AG04450 (cell line): ENCODE measurements around the gene HOXA13. TPM values are rescaled to one million over a fixed set of nuclear protein-coding genes. Genes with fewer than 3 reads are reported as not detected.

Experiments
- CTCF ChIA-PET: fragments of 300-600, 350-600 bp; formaldehyde crosslinking; extraction: SDS; loops from one replicate; lab custom pipeline; 2022; ENCODE audit warnings: antibody characterized with exemption, inconsistent platforms; lab: Charles Lee
- POLR2A ChIA-PET: fragments of 350-600 bp; formaldehyde crosslinking; extraction: SDS; loops from one replicate; lab custom pipeline; 2021; ENCODE audit warnings: antibody characterized with exemption, inconsistent platforms; lab: Yijun Ruan, JAX
- DNase-seq: peaks from one replicate; pipeline ENCODE4 v3.0.0-alpha.2; 2011; ENCODE audit warnings: low read depth, low spot score
- H3K27ac ChIP-seq: one replicate; pipeline ENCODE4 v1.5.1; 2012; ENCODE audit warnings: low read depth, low read length, control low read depth
- H3K27me3 ChIP-seq: one replicate; pipeline ENCODE4 v1.6.0; 2012; ENCODE audit warnings: low read length; ENCODE audit not compliant: control insufficient read depth, insufficient read depth
- H3K4me3 ChIP-seq: 2 replicates; pipeline ENCODE4 v1.5.1; 2011; ENCODE audit warnings: mild to moderate bottlenecking, low read depth, low read length, control low read depth
- H3K9me3 ChIP-seq: 2 replicates; pipeline ENCODE4 v1.5.1; 2012; ENCODE audit warnings: low read length; ENCODE audit not compliant: control insufficient read depth, insufficient read depth
- polyA plus RNA-seq: library from polyadenylated mRNA; depleted of rRNA; stranded (reverse); fragments of >200 nt; gene quantifications from 2 replicates; pipeline ENCODE4 v1.2.3, GENCODE V29; 2011
- TF ChIP-seq, protein P1 (sequence below): IDR thresholded peaks from 2 replicates; pipeline ENCODE4 v1.5.1; 2011; ENCODE audit warnings: low read depth, low read length, control low read depth, inconsistent platforms

Gene HOXA13
- polyA plus RNA-seq, 1 experiment = not detected

- TF ChIP-seq, protein P1, sequence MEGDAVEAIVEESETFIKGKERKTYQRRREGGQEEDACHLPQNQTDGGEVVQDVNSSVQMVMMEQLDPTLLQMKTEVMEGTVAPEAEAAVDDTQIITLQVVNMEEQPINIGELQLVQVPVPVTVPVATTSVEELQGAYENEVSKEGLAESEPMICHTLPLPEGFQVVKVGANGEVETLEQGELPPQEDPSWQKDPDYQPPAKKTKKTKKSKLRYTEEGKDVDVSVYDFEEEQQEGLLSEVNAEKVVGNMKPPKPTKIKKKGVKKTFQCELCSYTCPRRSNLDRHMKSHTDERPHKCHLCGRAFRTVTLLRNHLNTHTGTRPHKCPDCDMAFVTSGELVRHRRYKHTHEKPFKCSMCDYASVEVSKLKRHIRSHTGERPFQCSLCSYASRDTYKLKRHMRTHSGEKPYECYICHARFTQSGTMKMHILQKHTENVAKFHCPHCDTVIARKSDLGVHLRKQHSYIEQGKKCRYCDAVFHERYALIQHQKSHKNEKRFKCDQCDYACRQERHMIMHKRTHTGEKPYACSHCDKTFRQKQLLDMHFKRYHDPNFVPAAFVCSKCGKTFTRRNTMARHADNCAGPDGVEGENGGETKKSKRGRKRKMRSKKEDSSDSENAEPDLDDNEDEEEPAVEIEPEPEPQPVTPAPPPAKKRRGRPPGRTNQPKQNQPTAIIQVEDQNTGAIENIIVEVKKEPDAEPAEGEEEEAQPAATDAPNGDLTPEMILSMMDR = no peak
- DNase-seq = no peak
- ChIA-PET CTCF (interaction anchor here (0.5 to 3.4 kb wide), 5 partner anchors 8 to 1920 kb away, joined by 3 to 25 read pairs (median 6); no protein-coding TSS in a partner anchor), POLR2A (no interaction called here)
- Histone ChIP-seq H3K27ac (no peak overlapping the region), H3K27me3 (peaks cover 91% of the 10 kb centered on the region), H3K9me3 (peaks cover 20% of the 10 kb centered on the region; the same call in 1 of the 2 replicates), H3K4me3 (no peak overlapping the region)
Observed at GRCh38 chr7:27171637-27172314, 28.1 kb downstream of the HOXA13 start.

DNA sequence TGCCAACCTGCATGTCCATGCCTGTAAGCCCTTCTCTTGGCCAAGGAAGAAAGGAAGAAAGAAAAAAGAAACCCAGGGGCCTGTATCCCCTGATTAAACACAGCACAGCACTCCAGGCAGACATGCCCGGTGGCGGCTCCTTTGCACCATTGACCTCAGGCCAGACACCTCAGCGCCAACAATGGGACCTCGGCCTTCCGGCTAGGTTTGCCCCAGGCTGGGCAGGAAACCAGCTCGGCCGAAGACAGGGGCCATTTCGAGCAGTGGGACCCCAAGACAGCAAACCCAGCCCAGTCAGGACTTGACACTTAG, 28.6 kb downstream of the HOXA13 start:
- DNase-seq = no peak
- H3K4me3 ChIP-seq = no peak overlapping the region
- H3K27me3 ChIP-seq = peaks cover 92% of the 10 kb centered on the region
- no peak overlapping the region for H3K27ac ChIP-seq
- TF ChIP-seq, protein P1 = no peak
- ChIA-PET POLR2A (no interaction called here), CTCF (interaction anchor here (1.2 to 3.4 kb wide), 4 partner anchors 8 to 1279 kb away, joined by 5 to 25 read pairs (median 7); no protein-coding TSS in a partner anchor)
- peaks cover 24% of the 10 kb centered on the region; the same call in 1 of the 2 replicates for H3K9me3 ChIP-seq

DNA sequence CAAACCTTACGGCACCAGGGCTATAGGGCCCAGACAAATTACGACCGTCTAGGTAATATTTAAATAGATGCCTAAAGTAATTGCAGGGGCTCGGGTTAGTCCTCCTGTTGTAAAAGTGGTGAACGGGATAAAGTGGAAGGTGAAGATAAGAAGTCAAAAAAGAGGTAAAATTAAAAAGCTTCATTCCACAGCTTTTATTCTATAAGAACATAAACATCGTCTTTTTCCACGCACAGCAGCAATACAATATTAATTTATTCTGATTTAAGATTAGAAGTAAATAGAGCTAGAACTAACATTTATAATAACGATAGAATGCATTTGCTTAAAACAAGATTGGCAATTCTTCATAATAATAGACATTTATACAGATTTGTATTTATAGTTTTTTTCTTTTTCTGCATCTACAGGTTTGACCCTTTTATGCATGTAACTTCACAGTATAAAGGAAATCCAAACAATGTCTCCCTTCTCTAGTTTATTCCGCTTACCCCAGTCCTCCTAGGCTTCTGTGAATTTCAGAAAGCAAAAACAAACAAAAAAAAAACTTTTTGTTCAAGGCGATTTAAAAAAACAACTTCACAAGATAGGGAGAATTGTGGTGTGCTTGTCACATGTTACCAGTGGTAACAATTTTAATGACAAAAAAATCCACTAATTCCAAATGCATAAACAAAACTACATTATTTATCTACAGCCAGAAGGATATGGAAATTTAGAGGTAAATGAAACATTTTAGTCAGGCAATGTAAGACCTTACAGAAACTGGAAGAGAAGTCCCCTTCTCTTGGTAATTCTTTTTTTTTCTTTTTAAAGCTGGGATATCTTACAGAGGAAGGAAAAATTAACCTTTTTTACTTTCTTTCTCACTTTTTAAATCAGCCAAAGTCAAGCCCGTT, 29.2 kb downstream of the HOXA13 start:
- H3K27me3 ChIP-seq = peaks cover 92% of the 10 kb centered on the region
- no peak for DNase-seq
- H3K9me3 ChIP-seq = peaks cover 28% of the 10 kb centered on the region; the same call in 1 of the 2 replicates
- CTCF ChIA-PET = interaction anchor here (1.2 to 3.4 kb wide), 5 partner anchors 9 to 1278 kb away, joined by 3 to 25 read pairs (median 6); no protein-coding TSS in a partner anchor
- H3K27ac ChIP-seq = no peak overlapping the region
- POLR2A ChIA-PET = no interaction called here
- no peak overlapping the region for H3K4me3 ChIP-seq
- TF ChIP-seq, protein P1 = no peak

- peaks cover 91% of the 10 kb centered on the region for H3K27me3 ChIP-seq
- H3K9me3 ChIP-seq = peaks cover 28% of the 10 kb centered on the region; the same call in 1 of the 2 replicates
- ChIA-PET CTCF (interaction anchor here (1.3 to 3.4 kb wide), 2 partner anchors 10 to 800 kb away, joined by 3 to 25 read pairs; no protein-coding TSS in a partner anchor), POLR2A (no interaction called here)
- no peak overlapping the region for H3K4me3 ChIP-seq
- TF ChIP-seq, protein P1 = no peak
- no peak for DNase-seq
- H3K27ac ChIP-seq = no peak overlapping the region
Observed at GRCh38 chr7:27169658-27170425, 30.0 kb downstream of the HOXA13 start.
